ENCODE measurements around the gene KRTAP10-4. TPM values are rescaled to one million over a fixed set of nuclear protein-coding genes. Genes with fewer than 3 reads are reported as not detected.
"Not testable (repeated sequence)": the region's sequence is repeated elsewhere in the genome, so short reads cannot be mapped to it uniquely, and the experiment has no call there.

Gene KRTAP10-4
- total RNA-seq, 1 donor from 2014 or later = not detected

GRCh38 chr21:44534688-44535087 lies 38.8 kb upstream of the KRTAP10-4 start:
- no peak for DNase-seq (ENCODE audit: low read depth in 2 of 2)

- DNase-seq (ENCODE audit: low read depth in 2 of 2) = no peak
These were observed 37.6 kb upstream of the KRTAP10-4 start for GRCh38 chr21:44535963-44536362.

DNA sequence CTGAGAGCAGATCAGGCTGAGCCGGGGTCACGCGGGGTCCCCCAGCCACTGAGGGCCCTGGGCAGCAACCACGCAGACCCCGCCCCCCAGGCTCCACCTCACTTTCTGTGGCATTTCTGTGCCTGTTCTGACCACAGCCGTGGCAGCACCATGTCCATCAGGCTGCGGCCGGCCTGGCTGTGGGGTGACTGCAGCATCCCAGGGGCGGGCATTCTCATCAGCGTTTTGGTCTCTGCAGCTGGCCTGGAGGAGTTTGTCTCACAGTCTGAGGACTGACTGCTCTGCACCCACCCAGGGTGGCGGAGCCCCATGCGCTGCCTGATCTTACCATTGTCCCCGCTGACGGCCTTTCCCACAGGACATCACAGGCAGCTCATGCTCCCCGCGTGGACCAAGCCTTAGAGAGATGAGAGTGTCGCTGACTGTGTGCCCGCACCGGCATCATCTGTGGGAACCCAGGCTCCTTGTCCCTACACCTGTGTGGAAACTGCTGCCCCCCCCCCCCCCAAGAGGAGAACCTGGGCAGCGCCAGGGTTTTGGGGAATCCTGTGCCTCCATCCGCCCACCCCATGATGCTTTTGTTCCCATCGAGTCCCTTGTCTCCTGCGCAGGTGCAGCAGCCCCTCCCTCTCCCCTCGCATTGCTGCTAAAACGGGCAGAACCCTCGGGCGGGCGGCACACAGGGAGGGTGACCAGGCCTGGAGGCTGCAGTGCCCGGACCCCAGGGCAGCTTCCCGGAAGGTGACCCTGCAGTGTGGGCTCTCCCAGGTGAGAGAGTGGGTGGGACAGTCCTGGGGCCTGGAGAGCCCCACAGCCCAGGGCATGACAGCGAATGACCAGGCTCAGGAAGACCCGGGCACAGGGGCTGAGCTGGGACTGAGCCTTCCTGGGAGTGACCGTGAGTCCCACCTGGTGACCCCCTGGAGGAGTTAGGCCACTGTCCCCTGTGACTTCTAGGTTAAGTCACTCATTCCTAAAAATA lies 35.3 kb upstream of the KRTAP10-4 start:
- no peak for DNase-seq (ENCODE audit: low read depth in 2 of 2)

GRCh38 chr21:44539046-44539445 lies 34.5 kb upstream of the KRTAP10-4 start:
- no peak for DNase-seq (ENCODE audit: low read depth in 2 of 2)

DNA sequence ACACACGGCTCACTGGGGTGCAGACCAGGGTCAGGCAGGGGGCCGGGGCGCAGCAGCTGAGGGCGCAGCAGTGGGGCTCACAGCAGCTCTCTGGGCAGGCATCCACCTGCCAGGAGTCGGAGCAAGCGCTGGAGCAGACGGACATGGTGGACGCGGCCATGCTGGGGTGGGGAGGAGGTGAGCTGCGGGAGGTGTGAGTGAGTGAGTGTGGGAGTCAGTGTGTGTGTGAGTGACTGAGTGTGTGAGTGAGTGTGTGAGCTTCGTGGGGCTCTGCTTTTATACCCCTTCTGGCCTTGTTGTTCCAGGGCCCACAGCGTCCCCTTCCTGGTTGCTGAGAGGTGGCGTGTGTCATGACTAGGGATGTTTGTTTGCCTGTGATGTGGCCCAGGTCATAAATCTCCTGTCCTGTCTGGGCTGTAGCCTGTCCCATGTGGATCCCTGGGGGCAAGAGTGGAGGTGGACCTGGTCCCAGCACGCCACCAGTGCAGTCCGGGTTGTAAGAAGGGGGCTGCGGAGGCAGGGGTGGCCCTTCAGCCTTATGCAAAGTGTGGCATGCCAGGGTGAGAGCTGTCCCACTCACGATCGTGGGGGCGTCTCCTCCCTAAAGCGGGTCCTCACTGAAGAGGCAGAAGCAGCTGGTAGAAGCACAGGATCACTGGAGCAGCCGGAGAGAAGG lies 33.4 kb upstream of the KRTAP10-4 start, which contains the start of gene KRTAP10-1:
Gene KRTAP10-1, minus strand, starts transcription at position 205 of the 676 bp plus-strand sequence. Its CDS starts 45 bp downstream, at position 160.
- DNase-seq (ENCODE audit: low read depth in 2 of 2) = no peak

- no peak for DNase-seq (ENCODE audit: low read depth in 2 of 2)
These were observed 32.7 kb upstream of the KRTAP10-4 start for GRCh38 chr21:44540741-44541288.

- DNase-seq (ENCODE audit: low read depth in 2 of 2) = no peak
These were observed 30.8 kb upstream of the KRTAP10-4 start for GRCh38 chr21:44542716-44543115.

DNA sequence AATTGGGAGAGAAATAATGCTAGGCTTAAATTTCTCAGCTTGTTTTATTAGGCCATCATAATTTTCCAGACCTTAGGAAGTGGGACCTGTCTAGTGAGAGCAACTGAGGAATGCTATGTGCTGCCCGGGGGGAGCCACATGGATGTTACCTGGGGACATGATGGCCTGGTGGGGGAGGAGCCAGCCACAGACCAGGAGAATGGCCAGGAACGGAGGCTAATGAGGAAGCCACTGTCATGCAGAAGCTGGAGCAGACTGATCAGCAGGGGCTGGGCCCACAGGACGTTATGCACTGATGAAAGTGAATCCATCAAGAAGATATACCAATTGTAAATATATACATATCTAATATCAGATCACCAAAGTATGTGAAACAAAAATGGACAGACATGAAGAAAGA lies 29.0 kb upstream of the KRTAP10-4 start:
- DNase-seq (ENCODE audit: low read depth in 2 of 2) = no peak

GRCh38 chr21:44547656-44548331 lies 25.7 kb upstream of the KRTAP10-4 start:
- DNase-seq (ENCODE audit: low read depth in 2 of 2) = no peak

DNA sequence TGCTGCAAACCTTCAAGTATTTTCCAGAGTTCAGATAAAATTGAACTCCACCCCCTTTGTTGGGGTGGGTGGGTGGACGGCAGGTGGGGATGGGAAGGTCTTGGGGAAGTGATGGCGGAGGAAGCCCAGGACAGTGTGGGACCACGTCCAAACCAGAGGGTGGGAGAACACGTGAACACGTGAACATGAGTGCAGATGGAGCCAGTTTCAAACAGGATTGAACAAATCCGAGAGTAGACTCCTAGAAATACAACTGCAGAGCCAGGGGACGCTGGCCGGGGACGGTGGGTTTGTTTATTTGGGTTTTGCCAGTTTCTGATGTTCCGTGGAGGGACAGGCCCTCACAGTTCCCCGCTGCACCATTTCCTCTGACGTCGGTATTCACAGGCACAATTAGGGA lies 25.1 kb upstream of the KRTAP10-4 start:
- no peak for DNase-seq (ENCODE audit: low read depth in 2 of 2)

GRCh38 chr21:44548922-44549321 lies 24.6 kb upstream of the KRTAP10-4 start:
- no peak for DNase-seq (ENCODE audit: low read depth in 2 of 2)

GRCh38 chr21:44549525-44550211 lies 23.9 kb upstream of the KRTAP10-4 start:
- no peak for DNase-seq (ENCODE audit: low read depth in 2 of 2)

GRCh38 chr21:44550285-44550684 lies 23.2 kb upstream of the KRTAP10-4 start:
- not testable (repeated sequence) for DNase-seq (ENCODE audit: low read depth in 2 of 2)

DNA sequence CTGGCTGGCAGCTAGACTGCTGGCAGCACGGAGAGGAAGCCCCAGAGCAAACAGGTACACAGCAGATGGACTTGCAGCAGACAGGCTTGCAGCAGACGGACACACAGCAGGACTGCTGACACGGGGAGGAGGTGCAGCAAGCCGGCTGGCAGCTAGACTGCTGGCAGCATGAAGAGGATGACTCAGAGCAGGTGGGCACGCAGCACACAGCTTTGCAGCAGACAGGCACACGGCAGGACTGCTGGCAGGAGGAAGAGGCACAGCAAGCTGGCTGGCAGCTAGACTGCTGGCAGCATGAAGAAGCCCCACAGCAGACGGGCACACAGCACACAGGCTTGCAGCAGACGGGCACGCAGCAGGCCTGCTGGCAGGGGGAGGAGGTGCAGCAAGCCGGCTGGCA lies 22.7 kb upstream of the KRTAP10-4 start:
- DNase-seq (ENCODE audit: low read depth in 2 of 2) = no peak

- no peak for DNase-seq (ENCODE audit: low read depth in 2 of 2)
These were observed 22.1 kb upstream of the KRTAP10-4 start, which contains the start of gene KRTAP10-2 for GRCh38 chr21:44551340-44551961. TSS of gene KRTAP10-2 (minus strand) at chr21:44551505. CDS start at chr21:44551458, 47 bp downstream.

- no peak for DNase-seq (ENCODE audit: low read depth in 2 of 2)
These were observed 21.4 kb upstream of the KRTAP10-4 start for GRCh38 chr21:44552136-44552535.

DNA sequence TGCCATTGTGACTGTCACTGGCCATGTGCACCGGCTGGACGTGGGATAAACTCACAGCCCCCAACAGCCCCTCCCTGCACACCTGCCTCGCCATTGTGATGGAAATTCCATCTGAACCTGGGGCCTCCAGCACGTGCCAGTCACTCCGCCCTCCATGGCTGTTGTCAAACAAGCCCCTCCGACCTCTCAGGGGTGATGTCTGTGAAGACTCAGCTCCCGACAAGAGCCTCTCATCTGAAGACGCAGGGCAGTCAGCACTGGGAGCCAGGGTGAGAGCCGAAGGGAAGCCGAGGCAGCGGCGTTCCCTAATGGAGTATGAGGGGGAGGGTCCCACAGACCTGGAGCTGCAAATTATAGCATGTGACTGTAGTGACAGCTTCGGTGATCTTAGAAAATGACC lies 20.8 kb upstream of the KRTAP10-4 start:
- no peak for DNase-seq (ENCODE audit: low read depth in 2 of 2)

DNA sequence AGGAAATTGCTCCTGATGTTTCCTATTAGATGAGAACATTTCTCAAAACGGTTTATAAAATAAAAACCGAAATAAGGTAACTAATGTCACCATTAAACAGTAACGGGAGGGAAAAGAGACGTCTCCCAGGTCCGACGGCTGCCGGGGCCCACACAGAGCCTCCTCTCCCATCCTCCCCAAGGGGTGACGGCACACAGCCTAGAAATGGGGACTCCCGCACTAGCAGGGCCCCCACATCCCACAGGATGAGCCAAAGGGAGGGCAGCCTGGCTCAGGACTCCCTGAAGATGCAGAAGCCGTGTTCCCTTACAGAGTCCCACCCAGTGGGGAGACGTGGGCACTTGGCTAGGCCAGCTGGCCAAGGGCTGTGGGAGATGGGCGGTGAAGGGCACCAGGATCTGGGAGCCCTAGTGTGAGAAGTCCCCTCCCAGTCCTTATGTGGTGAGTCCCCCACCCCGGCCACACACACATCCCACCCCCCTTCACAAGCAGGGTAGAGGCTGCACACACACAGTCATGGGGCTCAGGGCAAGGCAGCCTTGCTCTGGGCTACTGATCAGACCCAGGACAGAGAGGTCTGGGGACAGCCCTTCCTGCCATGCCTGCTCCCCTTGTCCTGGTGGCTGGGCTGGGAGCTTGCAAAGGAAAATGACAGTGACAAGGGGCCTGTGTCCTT lies 18.2 kb upstream of the KRTAP10-4 start:
- no peak for DNase-seq (ENCODE audit: low read depth in 2 of 2)

DNA sequence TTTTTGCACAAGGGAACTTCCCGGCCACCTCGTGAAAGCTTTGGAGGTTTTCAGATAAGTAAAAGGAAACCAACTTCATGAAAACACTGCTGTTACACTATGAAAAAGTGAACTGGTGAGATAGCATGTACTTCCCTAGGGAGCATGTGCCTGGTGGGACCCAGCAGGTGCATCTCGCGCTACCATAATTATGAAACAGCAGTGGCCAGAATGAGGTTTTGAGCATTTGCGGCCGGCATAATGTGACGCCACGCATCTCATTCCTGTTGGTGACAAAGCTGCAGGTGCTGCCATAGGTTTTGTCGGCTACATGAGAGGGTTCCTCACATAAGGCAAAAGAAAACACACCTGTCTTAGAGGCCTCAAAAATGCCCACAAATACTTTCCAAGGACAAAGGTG lies 16.6 kb upstream of the KRTAP10-4 start:
- no peak for DNase-seq (ENCODE audit: low read depth in 2 of 2)
